Measurements from ENCODE around the gene RTN4RL1. TPM values are rescaled to one million over a fixed set of nuclear protein-coding genes. Genes with fewer than 3 reads are reported as not detected.
A peak's percentile ranks its signal among the peaks of the same experiment; 100 is the strongest.

The RTN4RL1 gene
- total RNA-seq, 2 experiments from 2014 or later = not detected

DNA sequence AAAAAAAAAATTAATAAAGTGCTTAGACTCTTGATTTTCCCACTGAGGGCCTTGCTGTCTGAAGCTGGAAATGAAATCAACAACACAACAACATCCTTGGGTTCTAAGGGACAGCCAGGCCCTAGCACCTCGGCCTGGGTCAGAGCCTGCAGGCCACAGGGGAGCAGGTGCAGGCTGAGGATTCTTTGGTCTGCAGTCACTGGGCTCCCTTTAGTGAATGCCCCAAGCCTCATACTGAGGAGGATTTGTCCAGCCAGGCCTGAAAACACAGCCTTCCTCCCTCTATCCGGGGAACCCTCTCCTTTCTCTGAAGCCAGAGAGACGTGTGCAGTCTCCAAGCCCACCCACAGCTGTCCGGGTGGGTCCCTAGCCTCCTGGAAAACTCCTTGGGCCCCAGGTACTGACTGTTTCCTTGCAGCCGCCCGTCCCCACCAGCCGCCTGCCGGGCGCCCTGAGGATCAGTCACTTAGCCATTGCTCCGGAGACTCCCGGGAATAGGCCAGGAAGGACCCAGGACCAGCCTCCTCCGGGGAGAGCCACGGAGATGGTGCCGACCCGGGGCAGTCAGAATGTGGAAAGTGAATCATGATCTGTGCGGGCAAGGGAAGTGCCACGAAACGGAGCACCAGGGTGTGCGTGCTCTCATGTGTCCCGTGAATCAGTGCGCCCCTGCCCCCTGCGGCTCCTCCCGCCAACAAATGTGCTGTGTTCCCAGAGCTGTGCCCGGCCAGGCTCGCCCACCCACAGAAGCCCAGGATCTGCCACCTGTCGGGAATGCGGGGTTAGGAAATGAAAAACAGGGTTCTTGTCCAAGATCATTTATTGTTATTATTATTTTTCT, 91.0 kb downstream of the RTN4RL1 start:
- Histone ChIP-seq H3K36me3 (ENCODE audit: insufficient read depth, low read length) (no peaks in the 10 kb centered on the region), H3K27ac (ENCODE audit: low read depth, low read length, poor library complexity, severe bottlenecking) (no peak overlapping the region), H4K20me1 (ENCODE audit: insufficient read depth, low read length) (no peaks in the 10 kb centered on the region), H3K4me2 (ENCODE audit: low read length) (no peak overlapping the region), H3K4me3 (ENCODE audit: low read depth, low read length, poor library complexity, severe bottlenecking) (no peak overlapping the region), H2AFZ (ENCODE audit: low read length) (no peak overlapping the region), H3K4me1 (ENCODE audit: insufficient read depth, low read length, poor library complexity, severe bottlenecking) (no peaks in the 10 kb centered on the region), H3K9me3 (ENCODE audit: low read length) (no peaks in the 10 kb centered on the region), H3K79me2 (ENCODE audit: insufficient read depth, low read depth, low read length) (no peaks in the 10 kb centered on the region), H3K9me2 (ENCODE audit: insufficient read depth, low read length) (no peaks in the 10 kb centered on the region)
- BruUV-seq (replicated peaks) = no TSS peak
- no peak for DNase-seq (ENCODE audit: low spot score)
- POLR2A ChIA-PET = no interaction called here
- no peak for TF ChIP-seq EZH2phosphoT487 (IDR thresholded peaks at IDR 0.05; ENCODE audit: borderline replicate concordance, low read depth, low read length)
- TF ChIP-seq, protein P1, sequence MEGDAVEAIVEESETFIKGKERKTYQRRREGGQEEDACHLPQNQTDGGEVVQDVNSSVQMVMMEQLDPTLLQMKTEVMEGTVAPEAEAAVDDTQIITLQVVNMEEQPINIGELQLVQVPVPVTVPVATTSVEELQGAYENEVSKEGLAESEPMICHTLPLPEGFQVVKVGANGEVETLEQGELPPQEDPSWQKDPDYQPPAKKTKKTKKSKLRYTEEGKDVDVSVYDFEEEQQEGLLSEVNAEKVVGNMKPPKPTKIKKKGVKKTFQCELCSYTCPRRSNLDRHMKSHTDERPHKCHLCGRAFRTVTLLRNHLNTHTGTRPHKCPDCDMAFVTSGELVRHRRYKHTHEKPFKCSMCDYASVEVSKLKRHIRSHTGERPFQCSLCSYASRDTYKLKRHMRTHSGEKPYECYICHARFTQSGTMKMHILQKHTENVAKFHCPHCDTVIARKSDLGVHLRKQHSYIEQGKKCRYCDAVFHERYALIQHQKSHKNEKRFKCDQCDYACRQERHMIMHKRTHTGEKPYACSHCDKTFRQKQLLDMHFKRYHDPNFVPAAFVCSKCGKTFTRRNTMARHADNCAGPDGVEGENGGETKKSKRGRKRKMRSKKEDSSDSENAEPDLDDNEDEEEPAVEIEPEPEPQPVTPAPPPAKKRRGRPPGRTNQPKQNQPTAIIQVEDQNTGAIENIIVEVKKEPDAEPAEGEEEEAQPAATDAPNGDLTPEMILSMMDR (conservative IDR thresholded peaks at IDR 0.05; ENCODE audit: low read length) = no peak
- CTCF ChIA-PET (ENCODE audit: unreplicated experiment) = no interaction called here
- intact Hi-C loops (cut with micrococcal nuclease; ENCODE audit: unreplicated experiment) = no loop called here

DNA sequence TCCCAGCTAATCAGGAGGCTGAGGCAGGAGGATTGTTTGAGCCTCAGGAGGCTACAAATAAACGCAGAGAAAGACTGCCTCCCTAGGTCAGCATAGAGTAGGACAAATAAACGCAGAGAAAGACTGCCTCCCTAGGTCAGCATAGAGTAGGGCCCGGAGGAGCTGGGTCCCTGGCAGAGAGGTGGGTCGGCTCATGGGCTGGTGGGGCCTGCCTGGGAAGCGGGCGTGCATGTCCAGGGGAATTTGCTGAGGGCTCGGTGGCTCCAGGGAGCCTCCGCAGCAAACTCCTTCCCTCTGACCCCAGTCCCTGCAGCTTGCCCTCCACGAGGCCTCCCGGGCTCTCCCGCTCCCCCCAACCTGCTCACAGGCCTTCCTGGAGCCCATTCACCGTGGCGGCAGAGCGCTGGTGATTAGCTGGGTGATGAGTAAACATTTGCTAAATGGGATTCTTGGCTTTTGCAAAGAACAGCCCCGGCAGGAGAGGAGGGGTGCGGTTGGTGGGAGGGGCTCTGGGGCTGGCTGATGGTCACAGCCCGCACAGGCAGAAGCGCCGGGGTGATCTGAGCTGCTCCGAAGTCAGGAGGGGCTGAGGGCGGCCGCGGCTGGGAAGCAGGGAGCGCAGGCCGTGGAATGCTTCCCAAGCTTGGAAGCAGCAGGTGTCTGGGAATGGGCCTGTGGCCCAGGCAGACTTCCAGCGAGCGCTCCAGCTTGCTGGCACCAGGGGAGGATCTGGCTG, 93.1 kb downstream of the RTN4RL1 start:
- POLR2A ChIA-PET = no interaction called here
- no peaks in the 10 kb centered on the region for H3K36me3 ChIP-seq (ENCODE audit: insufficient read depth, low read length)
- no peaks in the 10 kb centered on the region for H3K9me2 ChIP-seq (ENCODE audit: insufficient read depth, low read length)
- TF ChIP-seq EZH2phosphoT487 (IDR thresholded peaks at IDR 0.05; ENCODE audit: borderline replicate concordance, low read depth, low read length) = no peak
- TF ChIP-seq, protein P1 (conservative IDR thresholded peaks at IDR 0.05; ENCODE audit: low read length) = 0 out of 2 replicates have a peak, but pooled peaks have one; percentile 16
- no peaks in the 10 kb centered on the region for H3K79me2 ChIP-seq (ENCODE audit: insufficient read depth, low read depth, low read length)
- DNase-seq (ENCODE audit: low spot score) = no peak
- no TSS peak for BruUV-seq (replicated peaks)
- no peak overlapping the region for H3K27ac ChIP-seq (ENCODE audit: low read depth, low read length, poor library complexity, severe bottlenecking)
- H2AFZ ChIP-seq (ENCODE audit: low read length) = no peak overlapping the region
- intact Hi-C loops (cut with micrococcal nuclease; ENCODE audit: unreplicated experiment) = no loop called here
- no peak overlapping the region for H3K4me3 ChIP-seq (ENCODE audit: low read depth, low read length, poor library complexity, severe bottlenecking)
- H3K4me2 ChIP-seq (ENCODE audit: low read length) = no peak overlapping the region
- H3K9me3 ChIP-seq (ENCODE audit: low read length) = no peaks in the 10 kb centered on the region
- H3K4me1 ChIP-seq (ENCODE audit: insufficient read depth, low read length, poor library complexity, severe bottlenecking) = no peaks in the 10 kb centered on the region
- H4K20me1 ChIP-seq (ENCODE audit: insufficient read depth, low read length) = no peaks in the 10 kb centered on the region
- CTCF ChIA-PET (ENCODE audit: unreplicated experiment) = interaction anchor here (0.6 kb wide), 1 partner anchor 53 kb away, joined by 3 read pairs; no protein-coding TSS in a partner anchor

DNA sequence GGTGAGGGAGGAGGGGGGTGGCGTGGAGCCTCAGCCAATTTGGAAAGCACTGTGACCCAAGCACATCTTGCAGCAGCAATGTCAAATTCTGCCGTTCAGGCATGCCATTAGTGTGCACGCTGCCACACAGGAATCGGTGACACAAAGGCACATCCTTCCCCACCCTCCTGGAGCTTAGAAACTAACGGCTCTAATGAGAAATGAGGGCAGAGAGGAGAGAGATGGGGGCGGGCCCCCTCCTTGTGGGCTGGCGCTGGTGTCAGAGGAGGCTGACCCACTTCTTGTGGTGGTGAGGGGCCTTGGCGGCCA, 94.8 kb downstream of the RTN4RL1 start:
- no peak for DNase-seq (ENCODE audit: low spot score)
- no peak overlapping the region for H3K27ac ChIP-seq (ENCODE audit: low read depth, low read length, poor library complexity, severe bottlenecking)
- TF ChIP-seq, protein P1 (conservative IDR thresholded peaks at IDR 0.05; ENCODE audit: low read length) = no peak
- TF ChIP-seq EZH2phosphoT487 (IDR thresholded peaks at IDR 0.05; ENCODE audit: borderline replicate concordance, low read depth, low read length) = no peak
- BruUV-seq (replicated peaks) = no TSS peak
- H3K9me2 ChIP-seq (ENCODE audit: insufficient read depth, low read length) = no peaks in the 10 kb centered on the region
- H3K36me3 ChIP-seq (ENCODE audit: insufficient read depth, low read length) = no peaks in the 10 kb centered on the region
- CTCF ChIA-PET (ENCODE audit: unreplicated experiment) = no interaction called here
- no peaks in the 10 kb centered on the region for H3K79me2 ChIP-seq (ENCODE audit: insufficient read depth, low read depth, low read length)
- intact Hi-C loops (cut with micrococcal nuclease; ENCODE audit: unreplicated experiment) = no loop called here
- POLR2A ChIA-PET = interaction anchor here (0.6 kb wide), 1 partner anchor 678 kb away, joined by 3 read pairs; no protein-coding TSS in a partner anchor
- no peaks in the 10 kb centered on the region for H3K9me3 ChIP-seq (ENCODE audit: low read length)
- H3K4me2 ChIP-seq (ENCODE audit: low read length) = no peak overlapping the region
- H3K4me1 ChIP-seq (ENCODE audit: insufficient read depth, low read length, poor library complexity, severe bottlenecking) = no peaks in the 10 kb centered on the region
- no peak overlapping the region for H3K4me3 ChIP-seq (ENCODE audit: low read depth, low read length, poor library complexity, severe bottlenecking)
- H4K20me1 ChIP-seq (ENCODE audit: insufficient read depth, low read length) = no peaks in the 10 kb centered on the region
- no peak overlapping the region for H2AFZ ChIP-seq (ENCODE audit: low read length)
